Endodermal cell (in vitro differentiated cells): Measurements from ENCODE around the gene NFX1. TPM values are rescaled to one million over a fixed set of nuclear protein-coding genes. Genes with fewer than 3 reads are reported as not detected.

ENCODE experiments used
- DNase-seq: peaks from one replicate; pipeline ENCODE4 v3.0.0-alpha.2; 2017
- H3K27ac ChIP-seq: 2 replicates; pipeline ENCODE4 v1.5.1; 2013; ENCODE audit warnings: mild to moderate bottlenecking, low read depth, low read length, moderate library complexity
- H3K27me3 ChIP-seq: 2 replicates; pipeline ENCODE4 v1.6.1; 2013; ENCODE audit warnings: mild to moderate bottlenecking, low read length, moderate library complexity; ENCODE audit not compliant: insufficient read depth, control insufficient read depth, poor library complexity, severe bottlenecking
- H3K36me3 ChIP-seq: 2 replicates; pipeline ENCODE4 v1.7.0; 2013; ENCODE audit warnings: mild to moderate bottlenecking, low read length, moderate library complexity; ENCODE audit not compliant: control insufficient read depth, insufficient read depth
- H3K4me1 ChIP-seq: one replicate; pipeline ENCODE4 v1.7.0; 2013; ENCODE audit warnings: low read length; ENCODE audit not compliant: control insufficient read depth, insufficient read depth
- H3K4me3 ChIP-seq: 2 replicates; pipeline ENCODE4 v1.5.1; 2013; ENCODE audit warnings: mild to moderate bottlenecking, low read length, moderate library complexity
- H3K9ac ChIP-seq: 2 replicates; pipeline ENCODE4 v1.6.1; 2013; ENCODE audit warnings: mild to moderate bottlenecking, low read length, moderate library complexity; ENCODE audit not compliant: poor library complexity, severe bottlenecking; ENCODE audit errors: extremely low read depth
- H3K9me3 ChIP-seq: 2 replicates; pipeline ENCODE4 v1.6.1; 2013; ENCODE audit warnings: mild to moderate bottlenecking, low read length, moderate library complexity; ENCODE audit not compliant: control insufficient read depth
- H3K27ac Mint-ChIP-seq: 2 replicates; pipeline ENCODE4 v1.8.0; 2020; ENCODE audit warnings: mixed read lengths
- H3K27me3 Mint-ChIP-seq: 2 replicates; pipeline ENCODE4 v1.8.0; 2021; ENCODE audit warnings: mild to moderate bottlenecking, mixed read lengths; ENCODE audit not compliant: insufficient read depth
- H3K36me3 Mint-ChIP-seq: 2 replicates; pipeline ENCODE4 v1.8.0; 2020; ENCODE audit warnings: low read depth, mixed read lengths
- H3K4me1 Mint-ChIP-seq: 2 replicates; pipeline ENCODE4 v1.8.0; 2020; ENCODE audit warnings: mixed read lengths
- H3K4me3 Mint-ChIP-seq: 2 replicates; pipeline ENCODE4 v1.8.0; 2020; ENCODE audit warnings: mild to moderate bottlenecking, moderate library complexity, mixed read lengths
- H3K9me3 Mint-ChIP-seq: 2 replicates; pipeline ENCODE4 v1.8.0; 2020; ENCODE audit warnings: mild to moderate bottlenecking, mixed read lengths
- CTCF ChIP-seq: fragments of 200-600 bp; sonication (generic); conservative IDR thresholded peaks from 2 replicates; pipeline ENCODE4 v1.5.0; 2021; ENCODE audit warnings: antibody characterized with exemption, mild to moderate bottlenecking
- WGBS, 2 experiments: methylation state at CpG; one replicate each; pipeline versions ENCODE4 v1.1.5 to v1.1.7; 2013; ENCODE audit warnings: missing lambda C conversion rate in 2 of 2, mixed read lengths in 1 of 2; ENCODE audit not compliant: insufficient coverage in 1 of 2, insufficient read length in 1 of 2; 5-methylcytosine and 5-hydroxymethylcytosine counted together
- total RNA-seq, 2 donors: library from RNA; stranded (reverse); fragmentation: NEBNext Ultra II Directional in 1 of 2; extraction: Animal tissue kit (Norgen Biotek cat#: 25700) in 1 of 2; gene quantifications; 2 replicates in 1 of 2; 3 replicates in 1 of 2; pipeline ENCODE4 v1.2.1, GENCODE V29; 2021

Gene NFX1
- total RNA-seq, 2 donors from 2014 or later = 23.1 to 24.0 TPM

GRCh38 chr9:33407061-33407460, 116.7 kb downstream of the NFX1 start:
- DNase-seq = no peak
- Mint-ChIP-seq H3K4me3 (no peak overlapping the region), H3K27ac (no peak overlapping the region), H3K27me3 (peaks cover 6% of the 10 kb centered on the region), H3K36me3 (no peaks in the 10 kb centered on the region), H3K4me1 (peaks cover 12% of the 10 kb centered on the region), H3K9me3 (no peaks in the 10 kb centered on the region)
- TF ChIP-seq CTCF = no peak
- no peaks in the 10 kb centered on the region for H3K36me3 ChIP-seq
- H3K27me3 ChIP-seq = no peaks in the 10 kb centered on the region
- no peaks in the 10 kb centered on the region for H3K4me1 ChIP-seq
- no peak overlapping the region for H3K4me3 ChIP-seq
- no peak overlapping the region for H3K27ac ChIP-seq
- 94 to 100% methylated on average over 2 to 3 of the region's 3 CpGs for WGBS, 2 experiments
- H3K9ac ChIP-seq = no peak overlapping the region
- H3K9me3 ChIP-seq = no peaks in the 10 kb centered on the region

GRCh38 chr9:33408087-33408486, 117.8 kb downstream of the NFX1 start:
- no peaks in the 10 kb centered on the region for H3K9me3 ChIP-seq
- no peak overlapping the region for H3K4me3 ChIP-seq
- Mint-ChIP-seq H3K4me3 (no peak overlapping the region), H3K4me1 (peaks cover 12% of the 10 kb centered on the region), H3K27me3 (peaks cover 6% of the 10 kb centered on the region), H3K36me3 (no peaks in the 10 kb centered on the region), H3K27ac (no peak overlapping the region), H3K9me3 (no peaks in the 10 kb centered on the region)
- no peak overlapping the region for H3K27ac ChIP-seq
- no peak for TF ChIP-seq CTCF
- DNase-seq = no peak
- no peaks in the 10 kb centered on the region for H3K27me3 ChIP-seq
- no peaks in the 10 kb centered on the region for H3K36me3 ChIP-seq
- no peak overlapping the region for H3K9ac ChIP-seq
- H3K4me1 ChIP-seq = no peaks in the 10 kb centered on the region
- WGBS, 2 experiments = 92% methylated on average over 5 of the region's 5 CpGs

GRCh38 chr9:33414268-33414667, 124.0 kb downstream of the NFX1 start:
- Histone ChIP-seq H3K9ac (no peak overlapping the region), H3K4me3 (no peak overlapping the region), H3K27ac (no peak overlapping the region), H3K36me3 (no peaks in the 10 kb centered on the region), H3K27me3 (no peaks in the 10 kb centered on the region), H3K4me1 (peaks cover 9% of the 10 kb centered on the region), H3K9me3 (no peaks in the 10 kb centered on the region)
- DNase-seq = no peak
- H3K27me3 Mint-ChIP-seq = peaks cover 6% of the 10 kb centered on the region
- H3K4me1 Mint-ChIP-seq = peaks cover 32% of the 10 kb centered on the region
- H3K9me3 Mint-ChIP-seq = no peaks in the 10 kb centered on the region
- no peak overlapping the region for H3K27ac Mint-ChIP-seq
- H3K36me3 Mint-ChIP-seq = no peaks in the 10 kb centered on the region
- no peak overlapping the region for H3K4me3 Mint-ChIP-seq
- WGBS, 2 experiments = 93 to 100% methylated on average over 1 to 3 of the region's 3 CpGs
- no peak for TF ChIP-seq CTCF
